ENCODE data around the gene LRRTM4. TPM values are rescaled to one million over a fixed set of nuclear protein-coding genes. Genes with fewer than 3 reads are reported as not detected.

The LRRTM4 gene
- total RNA-seq, 1 donor from 2014 or later = not detected

GRCh38 chr2:77519164-77519887 is 2.9 kb downstream of the LRRTM4 start:
- no peaks in the 10 kb centered on the region for H3K36me3 ChIP-seq (ENCODE audit: control insufficient read depth, insufficient read depth, low read length)
- no peak for TF ChIP-seq CTCF (IDR thresholded peaks at IDR 0.05; ENCODE audit: insufficient read depth, low read length, severe bottlenecking)
- no peak for DNase-seq (ENCODE audit: low read depth)
- no peak for FAIRE-seq
- no peak overlapping the region for H3K4me3 ChIP-seq (ENCODE audit: low read depth, low read length)
- H3K27me3 ChIP-seq (ENCODE audit: control insufficient read depth, insufficient read depth, low read length) = no peaks in the 10 kb centered on the region

- FAIRE-seq (no peak), DNase-seq (ENCODE audit: low read depth) (no peak)
- H3K27me3 ChIP-seq (ENCODE audit: control insufficient read depth, insufficient read depth, low read length) = no peaks in the 10 kb centered on the region
- no peak overlapping the region for H3K4me3 ChIP-seq (ENCODE audit: low read depth, low read length)
- no peak for TF ChIP-seq CTCF (IDR thresholded peaks at IDR 0.05; ENCODE audit: insufficient read depth, low read length, severe bottlenecking)
- no peaks in the 10 kb centered on the region for H3K36me3 ChIP-seq (ENCODE audit: control insufficient read depth, insufficient read depth, low read length)
Measured at GRCh38 chr2:77518311-77518710, 3.9 kb downstream of the LRRTM4 start.

- FAIRE-seq (no peak), DNase-seq (ENCODE audit: low read depth) (no peak)
- no peaks in the 10 kb centered on the region for H3K36me3 ChIP-seq (ENCODE audit: control insufficient read depth, insufficient read depth, low read length)
- H3K4me3 ChIP-seq (ENCODE audit: low read depth, low read length) = no peak overlapping the region
- TF ChIP-seq CTCF (IDR thresholded peaks at IDR 0.05; ENCODE audit: insufficient read depth, low read length, severe bottlenecking) = no peak
- H3K27me3 ChIP-seq (ENCODE audit: control insufficient read depth, insufficient read depth, low read length) = no peaks in the 10 kb centered on the region
Measured at GRCh38 chr2:77513191-77513590, 9.0 kb downstream of the LRRTM4 start.

GRCh38 chr2:77512507-77512906 is 9.7 kb downstream of the LRRTM4 start:
- Histone ChIP-seq H3K27me3 (ENCODE audit: control insufficient read depth, insufficient read depth, low read length) (no peaks in the 10 kb centered on the region), H3K4me3 (ENCODE audit: low read depth, low read length) (no peak overlapping the region), H3K36me3 (ENCODE audit: control insufficient read depth, insufficient read depth, low read length) (no peaks in the 10 kb centered on the region)
- FAIRE-seq (no peak), DNase-seq (ENCODE audit: low read depth) (no peak)
- no peak for TF ChIP-seq CTCF (IDR thresholded peaks at IDR 0.05; ENCODE audit: insufficient read depth, low read length, severe bottlenecking)

GRCh38 chr2:77508511-77508910 is 13.7 kb downstream of the LRRTM4 start:
- FAIRE-seq (no peak), DNase-seq (ENCODE audit: low read depth) (no peak)
- TF ChIP-seq CTCF (IDR thresholded peaks at IDR 0.05; ENCODE audit: insufficient read depth, low read length, severe bottlenecking) = no peak
- no peaks in the 10 kb centered on the region for H3K27me3 ChIP-seq (ENCODE audit: control insufficient read depth, insufficient read depth, low read length)
- H3K4me3 ChIP-seq (ENCODE audit: low read depth, low read length) = no peak overlapping the region
- no peaks in the 10 kb centered on the region for H3K36me3 ChIP-seq (ENCODE audit: control insufficient read depth, insufficient read depth, low read length)

- DNase-seq (ENCODE audit: low read depth) (no peak), FAIRE-seq (no peak)
- Histone ChIP-seq H3K4me3 (ENCODE audit: low read depth, low read length) (no peak overlapping the region), H3K36me3 (ENCODE audit: control insufficient read depth, insufficient read depth, low read length) (no peaks in the 10 kb centered on the region), H3K27me3 (ENCODE audit: control insufficient read depth, insufficient read depth, low read length) (no peaks in the 10 kb centered on the region)
- no peak for TF ChIP-seq CTCF (IDR thresholded peaks at IDR 0.05; ENCODE audit: insufficient read depth, low read length, severe bottlenecking)
Measured at GRCh38 chr2:77507657-77508056, 14.5 kb downstream of the LRRTM4 start.

All from bronchial epithelial cell (primary cell).